UCSD-AML1 (cell line): ENCODE results near the gene FLOT2.
"Not testable (repeated sequence)": the region's sequence is repeated elsewhere in the genome, so short reads cannot be mapped to it uniquely, and the experiment has no call there.

Experiments used
- DNase-seq: peaks from one replicate; lab custom pipeline; 2025; ENCODE audit not compliant: unreplicated experiment; lab: John Stamatoyannopoulos, UW

FLOT2 gene

GRCh38 chr17:28916302-28916934 is 18.9 kb upstream of the FLOT2 start:
- DNase-seq: no peak

- DNase-seq: no peak
Measured at GRCh38 chr17:28912938-28913333, 15.4 kb upstream of the FLOT2 start.

- DNase-seq: peak; percentile 24
Measured at GRCh38 chr17:28912281-28912937, 14.9 kb upstream of the FLOT2 start.

GRCh38 chr17:28911411-28912045 is 14.0 kb upstream of the FLOT2 start:
- DNase-seq: no peak

- DNase-seq: no peak
Measured at GRCh38 chr17:28910534-28910933, 13.0 kb upstream of the FLOT2 start.

- no peak for DNase-seq
Measured at GRCh38 chr17:28908640-28909167, 11.2 kb upstream of the FLOT2 start.

GRCh38 chr17:28907709-28908475 is 10.4 kb upstream of the FLOT2 start:
- DNase-seq: no peak

- no peak for DNase-seq
Measured at GRCh38 chr17:28906706-28907438, 9.3 kb upstream of the FLOT2 start.

- DNase-seq: no peak
Measured at GRCh38 chr17:28906276-28906675, 8.7 kb upstream of the FLOT2 start.

GRCh38 chr17:28904800-28905199 is 7.3 kb upstream of the FLOT2 start:
- DNase-seq: no peak

- DNase-seq: not testable (repeated sequence)
Measured at GRCh38 chr17:28903546-28903841, 6.0 kb upstream of the FLOT2 start.

GRCh38 chr17:28902819-28903545 is 5.4 kb upstream of the FLOT2 start, which contains the start of gene DHRS13:
TSS of gene DHRS13 (minus strand) at chr17:28903079. CDS start at chr17:28902944, 135 bp downstream.
- DNase-seq: peak; percentile 96

GRCh38 chr17:28901866-28902818 is 4.6 kb upstream of the FLOT2 start:
- peak; percentile 81 for DNase-seq

GRCh38 chr17:28900986-28901726 is 3.6 kb upstream of the FLOT2 start:
- no peak for DNase-seq

GRCh38 chr17:28899212-28899815 is 1.8 kb upstream of the FLOT2 start:
- no peak for DNase-seq

- DNase-seq: no peak
Measured at GRCh38 chr17:28898527-28898955, 1.0 kb upstream of the FLOT2 start.

GRCh38 chr17:28897769-28898526 is 415 bp upstream of the FLOT2 start:
- no peak for DNase-seq
